Measurements from ENCODE around the gene MRPL20. TPM values are rescaled to one million over a fixed set of nuclear protein-coding genes. Genes with fewer than 3 reads are reported as not detected.
"Not testable (repeated sequence)": the region's sequence is repeated elsewhere in the genome, so short reads cannot be mapped to it uniquely, and the experiment has no call there.

Gene MRPL20
- total and polyA plus RNA-seq, 4 donors: 56.9 to 119 (median 112) TPM

DNA sequence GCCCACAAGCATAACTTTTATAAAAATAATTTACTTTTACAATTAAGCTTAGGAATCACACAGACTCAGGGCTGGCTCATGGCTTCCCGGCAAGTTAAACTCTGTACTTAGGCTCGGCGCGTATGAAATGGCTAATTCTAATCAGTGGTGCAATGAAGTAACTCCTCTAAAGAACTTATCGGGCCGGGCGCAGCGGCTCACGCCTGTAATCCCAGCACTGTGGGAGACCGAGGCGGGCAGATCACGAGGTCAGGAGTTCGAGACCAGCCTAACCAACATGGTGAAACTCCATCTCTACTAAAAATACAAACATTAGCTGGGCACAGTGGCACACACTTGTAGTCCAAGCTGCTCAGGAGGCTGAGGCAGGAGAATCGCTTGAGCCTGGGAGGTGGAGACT, 37.0 kb downstream of the MRPL20 start:
- peaks cover 31% of the 10 kb centered on the region for H3K4me1 ChIP-seq (ENCODE audit: control insufficient read depth, insufficient read depth, low read length)
- DNase-seq (ENCODE audit: low read depth in 4 of 6, low spot score in 6 of 6); H3K27ac ChIP-seq (ENCODE audit: low read depth, low read length); H3K4me3 ChIP-seq (ENCODE audit: low read depth, low read length); H3K9me3 ChIP-seq (ENCODE audit: control insufficient read depth, insufficient read depth, low read length); H3K27me3 ChIP-seq (ENCODE audit: control insufficient read depth, insufficient read depth, low read length): not testable (repeated sequence)
- H3K36me3 ChIP-seq (ENCODE audit: control insufficient read depth, insufficient read depth, low read length): peaks cover 44% of the 10 kb centered on the region
- WGBS (ENCODE audit: insufficient coverage): 98% methylated on average over 14 of the region's 14 CpGs

DNA sequence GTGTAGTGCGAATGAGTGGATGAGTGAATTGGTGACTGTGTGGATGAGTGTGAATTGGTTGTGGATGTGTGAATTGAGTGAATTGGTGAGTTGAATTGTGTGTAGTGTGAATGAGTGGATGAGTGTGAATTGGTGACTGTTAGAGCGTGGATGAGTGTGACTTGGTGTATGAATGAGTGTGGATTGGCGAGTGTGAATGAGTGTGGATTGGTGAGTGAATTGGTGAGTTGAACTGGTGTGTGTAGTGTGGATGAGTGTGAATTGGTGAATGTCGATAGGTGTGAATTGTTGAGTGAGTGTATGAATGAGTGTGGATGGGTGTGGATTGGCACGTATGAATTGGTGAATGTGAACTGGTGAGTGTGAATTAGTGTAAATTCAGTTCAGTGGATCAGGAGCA, 39.8 kb downstream of the MRPL20 start:
- Histone ChIP-seq H3K4me1 (ENCODE audit: control insufficient read depth, insufficient read depth, low read length) (peaks cover 10% of the 10 kb centered on the region), H3K9me3 (ENCODE audit: control insufficient read depth, insufficient read depth, low read length) (no peaks in the 10 kb centered on the region), H3K27ac (ENCODE audit: low read depth, low read length) (no peak overlapping the region), H3K27me3 (ENCODE audit: control insufficient read depth, insufficient read depth, low read length) (no peaks in the 10 kb centered on the region), H3K36me3 (ENCODE audit: control insufficient read depth, insufficient read depth, low read length) (peaks cover 20% of the 10 kb centered on the region), H3K4me3 (ENCODE audit: low read depth, low read length) (no peak overlapping the region)
- 96% methylated on average over 5 of the region's 5 CpGs for WGBS (ENCODE audit: insufficient coverage)
- no peak for DNase-seq (ENCODE audit: low read depth in 4 of 6, low spot score in 6 of 6)

DNA sequence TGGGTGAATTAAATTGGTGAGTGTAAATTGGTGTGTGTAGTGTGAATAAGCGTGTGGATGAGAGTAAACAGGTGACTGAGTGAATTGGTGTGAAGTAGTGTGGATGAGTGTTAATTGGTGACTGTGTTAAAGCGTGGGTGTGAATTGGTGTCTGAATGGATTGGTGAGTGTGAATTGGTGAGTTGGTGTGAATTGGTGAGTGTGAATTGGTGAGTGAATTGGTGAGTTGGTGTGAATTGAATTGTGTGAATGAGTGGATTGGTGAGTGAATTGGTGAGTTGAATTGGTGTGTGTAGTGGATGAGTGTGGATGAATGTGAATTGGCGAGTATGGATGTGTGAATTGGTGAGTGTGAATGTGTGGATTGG, 40.4 kb downstream of the MRPL20 start:
- Histone ChIP-seq H3K4me1 (ENCODE audit: control insufficient read depth, insufficient read depth, low read length) (peaks cover 10% of the 10 kb centered on the region), H3K36me3 (ENCODE audit: control insufficient read depth, insufficient read depth, low read length) (peaks cover 14% of the 10 kb centered on the region), H3K27ac (ENCODE audit: low read depth, low read length) (no peak overlapping the region), H3K27me3 (ENCODE audit: control insufficient read depth, insufficient read depth, low read length) (no peaks in the 10 kb centered on the region), H3K4me3 (ENCODE audit: low read depth, low read length) (no peak overlapping the region), H3K9me3 (ENCODE audit: control insufficient read depth, insufficient read depth, low read length) (no peaks in the 10 kb centered on the region)
- WGBS (ENCODE audit: insufficient coverage): 93% methylated on average over 3 of the region's 3 CpGs
- DNase-seq (ENCODE audit: low read depth in 4 of 6, low spot score in 6 of 6): no peak

DNA sequence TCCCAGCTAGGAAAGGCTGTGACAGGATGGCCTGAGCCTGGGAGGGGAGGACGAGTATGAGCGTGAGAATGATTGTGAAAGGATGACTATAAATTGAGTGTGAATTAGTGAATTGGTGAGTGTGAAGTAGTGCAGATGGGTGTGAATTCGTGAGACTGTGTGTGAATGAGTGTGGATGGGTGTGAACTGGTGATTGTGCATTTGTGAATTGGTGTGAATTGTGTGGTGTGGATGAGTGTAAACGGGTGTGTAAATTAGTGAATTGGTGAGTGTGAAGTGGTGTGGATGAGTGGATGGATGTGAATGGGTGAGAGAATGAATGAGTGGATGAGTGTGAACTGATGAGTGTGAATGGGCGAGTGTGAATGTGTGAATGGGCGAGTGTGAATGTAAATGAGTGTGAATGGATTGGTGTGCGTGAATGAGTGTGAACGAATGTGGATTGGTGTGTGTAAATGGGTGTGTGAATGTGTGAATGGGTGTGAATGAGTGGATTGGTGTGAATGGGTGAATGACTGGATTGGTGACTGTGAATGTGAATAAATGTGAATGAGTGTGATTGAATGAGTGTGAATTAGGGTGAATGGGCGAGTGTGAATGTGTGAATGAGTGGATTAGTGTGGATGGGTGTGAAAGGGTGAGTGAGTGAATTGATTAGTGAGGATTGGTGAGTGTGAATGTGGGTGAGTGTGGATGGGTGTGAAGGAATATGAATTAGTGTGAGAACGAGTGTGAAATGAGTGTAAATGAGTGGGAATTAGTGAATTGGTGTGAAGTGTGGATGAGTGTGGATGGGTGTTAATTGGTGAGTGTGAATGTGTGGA, 41.0 kb downstream of the MRPL20 start:
- Histone ChIP-seq H3K4me3 (ENCODE audit: low read depth, low read length) (no peak overlapping the region), H3K27me3 (ENCODE audit: control insufficient read depth, insufficient read depth, low read length) (no peaks in the 10 kb centered on the region), H3K9me3 (ENCODE audit: control insufficient read depth, insufficient read depth, low read length) (no peaks in the 10 kb centered on the region), H3K27ac (ENCODE audit: low read depth, low read length) (no peak overlapping the region), H3K4me1 (ENCODE audit: control insufficient read depth, insufficient read depth, low read length) (peaks cover 14% of the 10 kb centered on the region), H3K36me3 (ENCODE audit: control insufficient read depth, insufficient read depth, low read length) (peaks cover 8% of the 10 kb centered on the region)
- no peak for DNase-seq (ENCODE audit: low read depth in 4 of 6, low spot score in 6 of 6)
- 87% methylated on average over 10 of the region's 10 CpGs for WGBS (ENCODE audit: insufficient coverage)

DNA sequence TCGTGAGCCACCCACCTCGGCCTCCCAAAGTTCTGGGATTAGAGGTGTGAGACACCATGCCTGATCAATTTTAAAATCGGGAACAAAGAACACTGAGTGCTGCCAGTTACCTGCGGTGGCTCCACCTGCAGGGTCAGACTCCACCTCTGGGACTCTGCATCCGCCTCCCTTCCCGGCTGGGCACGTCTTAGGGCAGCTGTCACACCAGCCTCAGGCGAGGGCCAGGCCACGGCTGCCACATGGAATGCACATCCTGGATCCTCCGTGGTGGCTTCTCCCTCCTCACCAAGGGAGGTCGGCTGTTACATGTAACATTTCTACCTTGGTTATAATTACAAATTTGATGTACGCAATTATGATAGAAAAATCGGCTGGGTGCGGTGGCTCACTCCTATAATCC, 42.8 kb downstream of the MRPL20 start:
- no peak overlapping the region for H3K4me3 ChIP-seq (ENCODE audit: low read depth, low read length)
- DNase-seq (ENCODE audit: low read depth in 4 of 6, low spot score in 6 of 6): no peak
- H3K36me3 ChIP-seq (ENCODE audit: control insufficient read depth, insufficient read depth, low read length): no peaks in the 10 kb centered on the region
- no peaks in the 10 kb centered on the region for H3K9me3 ChIP-seq (ENCODE audit: control insufficient read depth, insufficient read depth, low read length)
- H3K27me3 ChIP-seq (ENCODE audit: control insufficient read depth, insufficient read depth, low read length): no peaks in the 10 kb centered on the region
- peaks cover 29% of the 10 kb centered on the region for H3K4me1 ChIP-seq (ENCODE audit: control insufficient read depth, insufficient read depth, low read length)
- 74% methylated on average over 9 of the region's 14 CpGs for WGBS (ENCODE audit: insufficient coverage)
- no peak overlapping the region for H3K27ac ChIP-seq (ENCODE audit: low read depth, low read length)

DNA sequence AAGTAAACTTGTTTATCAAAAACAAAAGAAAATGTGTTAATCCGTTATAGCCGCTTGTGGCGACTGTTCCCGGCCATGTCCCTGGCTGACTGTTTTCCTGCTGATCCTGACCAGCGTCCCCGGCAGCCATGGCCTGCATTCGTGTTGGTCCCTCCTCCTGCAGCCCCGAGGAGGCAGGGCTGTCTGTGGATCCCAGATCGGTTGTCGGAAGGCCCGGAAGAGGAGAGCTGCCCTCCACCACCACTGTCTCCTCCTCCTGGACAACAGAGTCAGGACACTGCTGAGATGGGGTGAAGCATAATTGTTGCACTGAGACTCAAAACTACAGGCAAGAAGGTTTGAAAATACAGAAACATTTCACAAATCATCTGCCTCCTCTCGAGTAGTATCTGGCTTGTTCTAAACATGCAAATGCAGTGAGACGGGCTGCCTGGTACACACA, 45.1 kb downstream of the MRPL20 start:
- no peaks in the 10 kb centered on the region for H3K9me3 ChIP-seq (ENCODE audit: control insufficient read depth, insufficient read depth, low read length)
- no peaks in the 10 kb centered on the region for H3K36me3 ChIP-seq (ENCODE audit: control insufficient read depth, insufficient read depth, low read length)
- H3K4me3 ChIP-seq (ENCODE audit: low read depth, low read length): peak overlapping the region; percentile 16
- peak overlapping the region; percentile 91 for H3K27ac ChIP-seq (ENCODE audit: low read depth, low read length)
- peaks cover 7% of the 10 kb centered on the region for H3K27me3 ChIP-seq (ENCODE audit: control insufficient read depth, insufficient read depth, low read length)
- DNase-seq (ENCODE audit: low read depth in 4 of 6, low spot score in 6 of 6): peak in 2 of 6 donors; percentile 39 to 65
- H3K4me1 ChIP-seq (ENCODE audit: control insufficient read depth, insufficient read depth, low read length): peaks cover 52% of the 10 kb centered on the region
- 31% methylated on average over 9 of the region's 13 CpGs for WGBS (ENCODE audit: insufficient coverage)

DNA sequence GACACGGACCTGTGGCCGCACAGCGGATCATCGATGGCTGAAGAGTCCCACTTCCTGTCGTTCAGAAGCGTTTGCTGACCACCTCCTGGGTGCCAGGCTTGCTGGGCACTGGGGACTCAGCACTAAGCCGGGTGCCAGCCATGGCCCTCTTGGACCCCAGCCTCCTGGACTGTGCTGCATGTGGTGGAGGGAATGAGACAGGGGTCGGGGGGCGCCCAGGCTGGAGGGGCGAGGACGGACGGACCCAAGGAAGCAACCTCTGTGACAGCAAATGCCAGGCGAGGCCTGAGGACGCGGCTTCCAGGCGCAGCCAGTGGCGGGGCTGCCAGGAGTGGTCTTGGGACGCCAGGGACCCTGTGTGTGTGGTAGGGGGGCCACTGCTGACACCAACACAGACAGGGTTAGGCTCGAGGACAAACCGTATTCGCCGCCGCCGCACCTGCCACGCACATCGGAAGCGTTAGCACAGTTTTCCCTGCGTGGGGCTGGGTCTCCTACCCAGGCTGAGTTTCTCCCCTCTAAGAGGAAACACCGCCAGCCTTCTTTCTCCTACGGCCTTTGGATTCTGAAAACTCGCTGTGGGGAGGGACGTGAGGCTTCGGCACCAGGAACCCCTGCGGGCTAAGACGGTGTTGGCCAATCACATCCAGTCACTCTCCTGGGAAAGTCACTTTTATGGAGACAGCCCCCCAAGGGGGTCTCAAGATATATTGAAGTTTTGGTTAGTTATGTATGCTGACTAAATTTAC, 45.7 kb downstream of the MRPL20 start:
- peaks cover 2% of the 10 kb centered on the region for H3K36me3 ChIP-seq (ENCODE audit: control insufficient read depth, insufficient read depth, low read length)
- peak overlapping the region; percentile 91 for H3K27ac ChIP-seq (ENCODE audit: low read depth, low read length)
- peaks cover 56% of the 10 kb centered on the region for H3K4me1 ChIP-seq (ENCODE audit: control insufficient read depth, insufficient read depth, low read length)

DNA sequence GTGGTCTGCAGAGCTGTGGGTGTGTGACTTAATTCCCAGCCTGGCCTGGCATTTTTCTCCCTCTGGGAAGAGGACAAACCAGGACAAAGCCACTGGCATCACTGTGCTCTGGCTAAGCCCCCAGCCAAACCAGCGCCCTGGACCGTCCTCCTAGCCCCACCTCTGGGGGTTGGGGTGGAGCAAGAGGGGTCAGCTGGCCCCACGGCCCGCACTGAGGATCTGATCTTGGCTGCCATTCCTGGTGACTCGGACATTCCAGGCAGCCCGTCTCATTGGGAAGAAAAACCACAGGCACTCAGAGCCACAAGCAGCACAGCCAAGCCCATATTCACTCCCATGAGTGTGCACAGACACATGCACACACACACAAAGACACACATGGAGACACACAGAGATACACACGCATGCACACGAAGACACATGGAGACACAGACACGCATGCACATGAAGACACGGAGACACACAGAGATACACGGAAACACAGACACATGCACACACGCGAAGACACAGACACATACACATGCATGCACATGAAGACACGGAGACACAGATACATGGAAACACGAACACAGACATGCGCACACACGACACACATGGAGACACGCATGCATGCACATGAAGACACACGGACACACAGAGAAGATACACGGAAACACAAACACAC, 46.5 kb downstream of the MRPL20 start:
- H3K4me3 ChIP-seq (ENCODE audit: low read depth, low read length): no peak overlapping the region
- H3K27ac ChIP-seq (ENCODE audit: low read depth, low read length): peak overlapping the region; percentile 91
- no peaks in the 10 kb centered on the region for H3K9me3 ChIP-seq (ENCODE audit: control insufficient read depth, insufficient read depth, low read length)
- H3K4me1 ChIP-seq (ENCODE audit: control insufficient read depth, insufficient read depth, low read length): peaks cover 61% of the 10 kb centered on the region
- peaks cover 2% of the 10 kb centered on the region for H3K36me3 ChIP-seq (ENCODE audit: control insufficient read depth, insufficient read depth, low read length)
- H3K27me3 ChIP-seq (ENCODE audit: control insufficient read depth, insufficient read depth, low read length): peaks cover 11% of the 10 kb centered on the region
- DNase-seq (ENCODE audit: low read depth in 4 of 6, low spot score in 6 of 6): no peak
- 70% methylated on average over 20 of the region's 20 CpGs for WGBS (ENCODE audit: insufficient coverage)

More for the DNA sequence above, 45.7 kb downstream of the MRPL20 start:
- WGBS (ENCODE audit: insufficient coverage): 62% methylated on average over 26 of the region's 35 CpGs
- peak in 1 of 6 donors; percentile 39 for DNase-seq (ENCODE audit: low read depth in 4 of 6, low spot score in 6 of 6)
- Histone ChIP-seq H3K9me3 (ENCODE audit: control insufficient read depth, insufficient read depth, low read length) (no peaks in the 10 kb centered on the region), H3K27me3 (ENCODE audit: control insufficient read depth, insufficient read depth, low read length) (peaks cover 11% of the 10 kb centered on the region), H3K4me3 (ENCODE audit: low read depth, low read length) (peak overlapping the region; percentile 16)

DNA sequence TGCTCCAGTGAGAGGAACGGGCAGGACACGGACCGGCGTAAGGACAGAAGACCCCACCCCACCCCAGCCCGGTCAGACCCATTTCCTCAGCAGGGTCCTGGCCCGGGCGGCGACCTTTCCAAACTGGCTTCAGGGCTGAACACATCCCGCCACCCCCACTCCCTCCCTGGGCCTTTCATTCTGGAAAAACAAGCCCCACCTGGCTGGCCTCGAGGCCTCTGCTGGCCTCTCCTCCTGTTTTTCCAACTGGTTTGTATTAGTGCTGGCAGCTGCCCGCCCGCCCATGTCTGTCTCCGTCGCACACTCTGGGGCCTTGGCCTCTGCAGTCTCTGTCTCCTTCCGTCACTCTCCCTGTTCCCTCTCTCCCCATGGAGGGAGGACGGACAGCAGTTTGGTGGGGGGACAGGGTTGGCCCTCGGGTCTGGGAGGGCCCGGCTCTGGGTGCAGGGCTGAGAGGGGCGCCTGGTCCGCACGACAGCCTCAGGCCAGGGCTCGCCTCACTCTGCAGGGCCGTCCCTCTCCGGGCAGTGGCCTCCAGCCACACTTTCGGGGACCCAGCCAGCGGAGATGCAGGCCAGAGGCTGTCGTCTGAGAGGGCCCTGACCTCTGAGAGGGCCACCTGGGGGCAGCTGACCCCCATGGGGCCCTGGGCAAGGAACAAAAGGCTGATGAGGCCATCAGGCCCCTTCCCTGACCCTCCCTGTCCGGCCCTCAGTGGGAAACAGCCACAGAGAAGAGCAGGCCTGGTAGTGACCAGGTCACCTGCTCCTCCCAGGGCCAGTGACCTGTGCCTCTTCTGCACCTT, 47.2 kb downstream of the MRPL20 start:
- no peak overlapping the region for H3K4me3 ChIP-seq (ENCODE audit: low read depth, low read length)
- 58% methylated on average over 25 of the region's 28 CpGs for WGBS (ENCODE audit: insufficient coverage)
- peaks cover 61% of the 10 kb centered on the region for H3K4me1 ChIP-seq (ENCODE audit: control insufficient read depth, insufficient read depth, low read length)
- H3K9me3 ChIP-seq (ENCODE audit: control insufficient read depth, insufficient read depth, low read length): no peaks in the 10 kb centered on the region
- peak overlapping the region; percentile 91 for H3K27ac ChIP-seq (ENCODE audit: low read depth, low read length)
- peak in 1 of 6 donors; percentile 71 for DNase-seq (ENCODE audit: low read depth in 4 of 6, low spot score in 6 of 6)
- H3K36me3 ChIP-seq (ENCODE audit: control insufficient read depth, insufficient read depth, low read length): peaks cover 2% of the 10 kb centered on the region
- H3K27me3 ChIP-seq (ENCODE audit: control insufficient read depth, insufficient read depth, low read length): peaks cover 11% of the 10 kb centered on the region
